Measurements from ENCODE around the gene TXNRD1. TPM values are rescaled to one million over a fixed set of nuclear protein-coding genes. Genes with fewer than 3 reads are reported as not detected.

TXNRD1 gene
- total and polyA plus RNA-seq, 2 of the 8 experiments (the other 6 are each of a cell fraction or from before 2014, with no cell fraction given) = 56.8 to 127 TPM

DNA sequence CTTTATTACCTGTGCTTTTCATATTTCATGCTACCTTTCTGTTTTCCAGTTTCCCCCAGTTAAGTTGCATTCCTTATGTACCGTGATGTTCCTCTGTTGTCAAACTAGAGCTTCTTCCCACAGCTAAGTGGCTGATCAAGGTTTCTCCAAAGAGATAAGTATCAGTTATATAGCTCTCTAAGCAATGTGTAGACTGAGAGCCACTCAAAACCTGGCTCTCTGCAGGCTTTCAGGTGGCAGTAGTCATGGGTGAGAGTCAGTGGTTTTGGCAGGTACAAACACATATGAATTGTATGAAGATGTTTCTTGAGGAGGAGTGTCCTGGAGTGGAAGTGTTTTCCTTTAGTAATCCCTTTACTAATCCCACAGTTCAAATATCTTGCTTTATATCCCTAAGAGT is 28.4 kb downstream of the TXNRD1 start:
- Histone ChIP-seq H3K4ac (replicated peaks; ENCODE audit: insufficient read length, low read depth, low read length) (no peak overlapping the region), H2BK120ac (replicated peaks; ENCODE audit: low read depth, low read length) (no peak overlapping the region), H3K4me1 (replicated peaks in 1 of 4; ENCODE audit: control insufficient read depth in 3 of 4, insufficient read depth in 4 of 4, low read length in 3 of 4) (no peaks in the 10 kb centered on the region), H3K79me2 (ENCODE audit: control insufficient read depth in 1 of 2, insufficient read depth in 2 of 2, low read length in 2 of 2) (no peaks in the 10 kb centered on the region), H3K27me3 (replicated peaks in 1 of 4; ENCODE audit: control insufficient read depth in 3 of 4, extremely low read depth in 1 of 4, insufficient read depth in 3 of 4, low read length in 3 of 4) (no peaks in the 10 kb centered on the region), H3K27ac (ENCODE audit: low read depth, low read length) (no peak overlapping the region), H3K9me3 (ENCODE audit: insufficient read depth in 2 of 2, low read depth in 1 of 2, low read length in 1 of 2) (no peaks in the 10 kb centered on the region), H3K79me1 (ENCODE audit: low read depth, low read length) (no peaks in the 10 kb centered on the region), H4K91ac (replicated peaks; ENCODE audit: insufficient read length, low read length) (no peak overlapping the region), H3K23ac (ENCODE audit: insufficient read length) (no peak overlapping the region), H3K14ac (ENCODE audit: insufficient read length) (no peak overlapping the region), H2BK20ac (ENCODE audit: low read length) (no peak overlapping the region), H3K36me3 (ENCODE audit: control insufficient read depth in 2 of 4, insufficient read depth in 4 of 4, low read length in 3 of 4) (no peaks in the 10 kb centered on the region), H2BK15ac (ENCODE audit: low read length) (no peak overlapping the region), H3K9ac (replicated peaks in 1 of 4; ENCODE audit: extremely low read depth in 1 of 4, low read depth in 3 of 4, low read length in 3 of 4) (no peak overlapping the region), H2BK12ac (ENCODE audit: low read depth, low read length) (no peak overlapping the region), H3K4me2 (ENCODE audit: insufficient read depth in 1 of 2, low read depth in 2 of 2, low read length in 2 of 2) (no peak overlapping the region), H4K5ac (ENCODE audit: insufficient read length, low read depth, low read length) (no peak overlapping the region), H3K23me2 (ENCODE audit: low read depth, low read length) (no peaks in the 10 kb centered on the region), H4K8ac (ENCODE audit: extremely low read depth, insufficient read depth, low read length) (no peak overlapping the region), H2BK5ac (ENCODE audit: low read depth, low read length) (no peak overlapping the region), H4K20me1 (replicated peaks in 1 of 2; ENCODE audit: control insufficient read depth in 1 of 2, insufficient read depth in 2 of 2, low read length in 2 of 2) (no peaks in the 10 kb centered on the region), H2AK5ac (ENCODE audit: low read depth, low read length) (no peak overlapping the region), H3K56ac (replicated peaks; ENCODE audit: insufficient read length, low read depth, low read length) (no peak overlapping the region), H2AFZ (ENCODE audit: low read length) (0 out of 2 replicates have a peak overlapping the region, but pooled peaks have one; percentile 26), H3K4me3 (ENCODE audit: extremely low read depth in 1 of 4, insufficient read depth in 2 of 4, low read depth in 3 of 4, low read length in 4 of 4) (no peak overlapping the region), H3K18ac (ENCODE audit: extremely low read depth, low read length) (no peak overlapping the region)
- WGBS, 2 experiments (ENCODE audit: extremely low coverage in 1 of 2, insufficient coverage in 1 of 2, insufficient read length in 1 of 2, insufficient replicate concordance in 2 of 2, low coverage in 1 of 2, low lambda C conversion rate in 2 of 2, missing lambda C conversion rate in 1 of 2) = 100% methylated on average over 1 of the region's 1 CpG; no CpG with 5 or more reads in 1 of the 2 experiments
- ChIA-PET POLR2A (ENCODE audit: partially characterized antibody) (interaction anchor here (3.7 kb wide), 1 partner anchor 43 kb away, joined by 12 read pairs; no protein-coding TSS in a partner anchor), CTCF (ENCODE audit: partially characterized antibody) (interaction anchor here (0.6 kb wide), 1 partner anchor 9 kb away, joined by 3 read pairs; no protein-coding TSS in a partner anchor)
- FAIRE-seq (no peak), DNase-seq (ENCODE audit: low read depth in 1 of 2, low spot score in 2 of 2) (peak in 1 of 2 experiments; percentile 16)
- no peak for TF ChIP-seq TCF12 (IDR thresholded peaks at IDR 0.05; ENCODE audit: low read depth, low read length)
- no peak for TF ChIP-seq RXRA (IDR thresholded peaks at IDR 0.05; ENCODE audit: insufficient read depth, low read depth, low read length)
- TF ChIP-seq ZNF274 (IDR thresholded peaks at IDR 0.05; ENCODE audit: borderline replicate concordance, extremely low read depth, low read length) = no peak
- no peak for TF ChIP-seq SRF (IDR thresholded peaks at IDR 0.05; ENCODE audit: low read depth, low read length)
- no peak for TF ChIP-seq EP300 (IDR thresholded peaks at IDR 0.05; ENCODE audit: borderline replicate concordance in 1 of 2, low read depth in 2 of 2, low read length in 2 of 2)
- TF ChIP-seq TAF1 (IDR thresholded peaks at IDR 0.05; ENCODE audit: low read depth, low read length) = no peak
- TF ChIP-seq PHF8 (conservative IDR thresholded peaks at IDR 0.05; ENCODE audit: low read depth, low read length) = no peak
- no peak for TF ChIP-seq CHD1 (IDR thresholded peaks at IDR 0.05; ENCODE audit: low read depth, low read length)
- TF ChIP-seq GABPA (IDR thresholded peaks at IDR 0.05; ENCODE audit: borderline replicate concordance, insufficient read depth, low read length) = no peak
- no peak for TF ChIP-seq POLR2AphosphoS5 (IDR thresholded peaks at IDR 0.05; ENCODE audit: low read depth, low read length)
- no peak for TF ChIP-seq KDM4A (IDR thresholded peaks at IDR 0.05; ENCODE audit: low read depth, low read length, severe bottlenecking)
- no peak for TF ChIP-seq CREB1 (IDR thresholded peaks at IDR 0.05)
- TF ChIP-seq ASH2L (IDR thresholded peaks at IDR 0.05; ENCODE audit: low read length) = no peak
- TF ChIP-seq BCL11A (IDR thresholded peaks at IDR 0.05; ENCODE audit: low read depth in 2 of 2, low read length in 2 of 2) = no peak
- no peak for TF ChIP-seq CBX8 (IDR thresholded peaks at IDR 0.05; ENCODE audit: borderline replicate concordance, low read depth, low read length)

Measured in H1 (cell line).